Endothelial cell of umbilical vein (primary cell): Measurements from ENCODE around the gene GADL1. TPM values are rescaled to one million over a fixed set of nuclear protein-coding genes. Genes with fewer than 3 reads are reported as not detected.

Experiments
- BruUV-seq: library from RNA; stranded (reverse); fragments of 400-500 nt; replicated peaks from 2 replicates; lab custom pipeline; 2021; lab: Mats Ljungman, UMichigan
- CTCF ChIA-PET: fragments of 300-600, 350-600 bp; sonication (Branson Sonifier 250); formaldehyde crosslinking; loops from one replicate; lab custom pipeline; 2021; ENCODE audit warnings: antibody characterized with exemption, inconsistent platforms; lab: Charles Lee
- POLR2A ChIA-PET: fragments of 300-600, 350-600 bp; sonication (Branson Sonifier 250); formaldehyde crosslinking; loops from one replicate; lab custom pipeline; 2021; ENCODE audit warnings: antibody characterized with exemption, inconsistent platforms; lab: Charles Lee
- DNase-seq: peaks from one replicate; pipeline ENCODE4 v3.0.0-alpha.2; 2011; ENCODE audit warnings: low read depth, low spot score
- FAIRE-seq: peaks from 2 replicates; lab custom pipeline; 2011; peaks lifted over from hg19 to GRCh38; lab: Jason Lieb, UNC
- H2AFZ ChIP-seq: 2 replicates; pipeline ENCODE4 v1.6.0; 2012; ENCODE audit warnings: low read depth, low read length, control low read depth, inconsistent platforms
- H3K27ac ChIP-seq: 2 replicates; pipeline ENCODE4 v1.5.1; 2011; ENCODE audit warnings: low read depth, mild to moderate bottlenecking, control low read depth, low read length, moderate library complexity; ENCODE audit not compliant: insufficient read depth
- H3K27me3 ChIP-seq, 2 experiments: 2 replicates each; pipeline versions ENCODE4 v1.6.0 to v1.6.1; 2011; ENCODE audit warnings: low read length in 2 of 2, mixed read lengths in 1 of 2; ENCODE audit not compliant: control insufficient read depth in 2 of 2, insufficient read depth in 2 of 2
- H3K36me3 ChIP-seq, 2 experiments: 2 replicates in 1 of 2; 3 replicates in 1 of 2; pipeline ENCODE4 v1.5.1; 2011; ENCODE audit warnings: low read length in 2 of 2, mild to moderate bottlenecking in 1 of 2, moderate library complexity in 1 of 2; ENCODE audit not compliant: control insufficient read depth in 2 of 2, insufficient read depth in 2 of 2; ENCODE audit errors: extremely low read depth in 1 of 2
- H3K4me1 ChIP-seq: 3 replicates; pipeline ENCODE4 v1.5.1; 2011; ENCODE audit warnings: mild to moderate bottlenecking, low read length; ENCODE audit not compliant: control insufficient read depth, insufficient read depth; ENCODE audit errors: extremely low read depth
- H3K4me2 ChIP-seq: 2 replicates; pipeline ENCODE4 v1.6.1; 2011; ENCODE audit warnings: low read length, control low read depth, mixed read lengths; ENCODE audit not compliant: insufficient read depth
- H3K4me3 ChIP-seq, 3 experiments: fragments of 200-600 bp in 1 of 3; sonication (generic), shearing (Covaris generic) in 1 of 3; replicated peaks in 1 of 3; 2 replicates each; pipeline ENCODE4 v1.5.1; 2011 to 2016; ENCODE audit warnings: control low read depth in 3 of 3, low read length in 3 of 3, mild to moderate bottlenecking in 2 of 3, inconsistent platforms in 1 of 3, low read depth in 1 of 3, moderate library complexity in 1 of 3; ENCODE audit not compliant: insufficient read depth in 1 of 3
- H3K79me2 ChIP-seq: 2 replicates; pipeline ENCODE4 v1.6.0; 2012; ENCODE audit warnings: low read length, inconsistent platforms; ENCODE audit not compliant: control insufficient read depth, insufficient read depth
- H3K9ac ChIP-seq: replicated peaks from 2 replicates; pipeline ENCODE3; 2011; ENCODE audit warnings: low read length, control low read depth; ENCODE audit not compliant: insufficient read depth; ENCODE audit errors: extremely low read depth
- H3K9me1 ChIP-seq: replicated peaks from 3 replicates; pipeline ENCODE4 v1.6.0; 2011; ENCODE audit warnings: mild to moderate bottlenecking, low read length; ENCODE audit not compliant: control insufficient read depth, insufficient read depth; ENCODE audit errors: extremely low read depth
- H3K9me3 ChIP-seq: replicated peaks from 2 replicates; pipeline ENCODE4 v1.5.1; 2012; ENCODE audit warnings: low read length, inconsistent platforms; ENCODE audit not compliant: control insufficient read depth, insufficient read depth
- H4K20me1 ChIP-seq: replicated peaks from 2 replicates; pipeline ENCODE3; 2011; ENCODE audit warnings: mild to moderate bottlenecking, low read length; ENCODE audit not compliant: control insufficient read depth, insufficient read depth; ENCODE audit errors: extremely low read depth
- MYC ChIP-seq: IDR thresholded peaks from one replicate; pipeline ENCODE4 v1.6.1; 2011; ENCODE audit warnings: mild to moderate bottlenecking, low read depth, low read length
- POLR2AphosphoS5 ChIP-seq: IDR thresholded peaks from 2 replicates; pipeline ENCODE4 v1.6.1; 2012; ENCODE audit warnings: low read depth, mild to moderate bottlenecking, control low read depth, low read length, moderate library complexity; ENCODE audit not compliant: insufficient read depth
- dilution Hi-C: fragments of 300-500 bp; cut with MboI; formaldehyde crosslinking; loops from one replicate; pipeline ENCODE4 v1.15.0; 2019; ENCODE audit warnings: low sequenced_read_pairs; ENCODE audit not compliant: extremely low pct_ligation_motif_present
- intact Hi-C: fragments of 100-400 bp; cut with micrococcal nuclease; formaldehyde crosslinking; loops from one replicate; pipeline ENCODE4 v1.10.0; 2022
- polyA plus RNA-seq, 4 experiments: library from polyadenylated mRNA; depleted of rRNA in 3 of 4; stranded (reverse) in 3 of 4; unstranded in 1 of 4; fragments of >200 nt; gene quantifications; 2 replicates each; pipeline versions ENCODE4 v1.2.1 to v1.2.3, GENCODE V29; 2011 to 2012; ENCODE audit warnings: missing spikeins in 1 of 4
- total RNA-seq: library from RNA; stranded (reverse); gene quantifications from 2 replicates; pipeline ENCODE4 v1.2.3, GENCODE V29; 2021
- TF ChIP-seq, protein P1 (sequence below), 2 donors: IDR thresholded peaks; 1 replicate in 1 of 2; 2 replicates in 1 of 2; pipeline ENCODE4 v1.5.1; 2011; ENCODE audit warnings: low read length in 2 of 2, mild to moderate bottlenecking in 2 of 2, moderate library complexity in 2 of 2, control low read depth in 1 of 2, inconsistent platforms in 1 of 2, low read depth in 1 of 2; ENCODE audit not compliant: insufficient read depth in 1 of 2; ENCODE audit errors: extremely low read depth in 1 of 2

The GADL1 gene
- total and polyA plus RNA-seq, 2 donors (not counting 3 experiments of a cell fraction or from before 2014, with no cell fraction given), result not detected

GRCh38 chr3:30940740-30941139 is 46.3 kb upstream of the GADL1 start:
- no TSS peak for BruUV-seq
- H3K27ac ChIP-seq, result no peak overlapping the region
- H3K79me2 ChIP-seq, result no peaks in the 10 kb centered on the region
- H3K9me3 ChIP-seq, result no peaks in the 10 kb centered on the region
- ChIA-PET CTCF (no interaction called here), POLR2A (no interaction called here)
- no peak overlapping the region for H3K4me3 ChIP-seq
- H4K20me1 ChIP-seq, result no peaks in the 10 kb centered on the region
- DNase-seq (no peak), FAIRE-seq (no peak)
- dilution Hi-C loops, result no loop called here
- intact Hi-C loops, result no loop called here
- H3K4me2 ChIP-seq, result no peak overlapping the region
- no peak for TF ChIP-seq MYC
- no peak overlapping the region for H3K9ac ChIP-seq
- H3K36me3 ChIP-seq, result no peaks in the 10 kb centered on the region
- H3K4me1 ChIP-seq, result no peaks in the 10 kb centered on the region
- no peaks in the 10 kb centered on the region for H3K9me1 ChIP-seq
- H2AFZ ChIP-seq, result no peak overlapping the region
- H3K27me3 ChIP-seq, result no peaks in the 10 kb centered on the region

GRCh38 chr3:30934208-30934550 is 39.7 kb upstream of the GADL1 start:
- Histone ChIP-seq H3K4me2 (no peak overlapping the region), H3K36me3 (no peaks in the 10 kb centered on the region), H4K20me1 (no peaks in the 10 kb centered on the region), H2AFZ (no peak overlapping the region), H3K4me1 (no peaks in the 10 kb centered on the region), H3K79me2 (no peaks in the 10 kb centered on the region), H3K27ac (no peak overlapping the region), H3K9me3 (no peaks in the 10 kb centered on the region), H3K9ac (no peak overlapping the region), H3K9me1 (no peaks in the 10 kb centered on the region), H3K27me3 (peaks cover 0 to 1% of the 10 kb centered on the region in 2 experiments), H3K4me3 (no peak overlapping the region)
- BruUV-seq, result no TSS peak
- intact Hi-C loops, result loop anchor here (1.0 to 10.0 kb wide), 2 partner anchors 198 to 511 kb away; no protein-coding TSS in a partner anchor
- ChIA-PET POLR2A (no interaction called here), CTCF (interaction anchor here (0.7 to 2.7 kb wide), 24 partner anchors 8 to 892 kb away, joined by 3 to 28 read pairs (median 4); partner anchors contain the start of gene STT3B)
- dilution Hi-C loops, result no loop called here
- DNase-seq, result peak; percentile 48
- no peak for FAIRE-seq
- TF ChIP-seq POLR2AphosphoS5, result no peak
- TF ChIP-seq, protein P1, sequence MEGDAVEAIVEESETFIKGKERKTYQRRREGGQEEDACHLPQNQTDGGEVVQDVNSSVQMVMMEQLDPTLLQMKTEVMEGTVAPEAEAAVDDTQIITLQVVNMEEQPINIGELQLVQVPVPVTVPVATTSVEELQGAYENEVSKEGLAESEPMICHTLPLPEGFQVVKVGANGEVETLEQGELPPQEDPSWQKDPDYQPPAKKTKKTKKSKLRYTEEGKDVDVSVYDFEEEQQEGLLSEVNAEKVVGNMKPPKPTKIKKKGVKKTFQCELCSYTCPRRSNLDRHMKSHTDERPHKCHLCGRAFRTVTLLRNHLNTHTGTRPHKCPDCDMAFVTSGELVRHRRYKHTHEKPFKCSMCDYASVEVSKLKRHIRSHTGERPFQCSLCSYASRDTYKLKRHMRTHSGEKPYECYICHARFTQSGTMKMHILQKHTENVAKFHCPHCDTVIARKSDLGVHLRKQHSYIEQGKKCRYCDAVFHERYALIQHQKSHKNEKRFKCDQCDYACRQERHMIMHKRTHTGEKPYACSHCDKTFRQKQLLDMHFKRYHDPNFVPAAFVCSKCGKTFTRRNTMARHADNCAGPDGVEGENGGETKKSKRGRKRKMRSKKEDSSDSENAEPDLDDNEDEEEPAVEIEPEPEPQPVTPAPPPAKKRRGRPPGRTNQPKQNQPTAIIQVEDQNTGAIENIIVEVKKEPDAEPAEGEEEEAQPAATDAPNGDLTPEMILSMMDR (IDR thresholded peaks at IDR 0.05; ENCODE audit: extremely low read depth in 1 of 2, insufficient read depth in 1 of 2, low read depth in 1 of 2, low read length in 2 of 2), result peak in 1 of 2 donors; percentile 31
